IPS DF 19.7 (cell line): ENCODE results near the gene FHL5.
"Not testable (repeated sequence)": the region's sequence is repeated elsewhere in the genome, so short reads cannot be mapped to it uniquely, and the experiment has no call there.

Experiments used
- DNase-seq: peaks from one replicate; pipeline ENCODE4 v3.0.0-alpha.2; 2013; ENCODE audit warnings: low read depth, low spot score

Gene FHL5

GRCh38 chr6:96562886-96563285, at the start of gene FHL5:
Gene FHL5 (plus strand): TSS chr6:96563128. CDS start chr6:96603614, 40,486 bp downstream.
- DNase-seq = no peak

- peak; percentile 57 for DNase-seq
Observed at GRCh38 chr6:96520171-96521115, 42.5 kb upstream of the FHL5 start.

- no peak for DNase-seq
Observed at GRCh38 chr6:96521306-96521643, 41.7 kb upstream of the FHL5 start.

- DNase-seq = peak; percentile 72
Observed at GRCh38 chr6:96521644-96522464, 41.1 kb upstream of the FHL5 start, which contains the start of gene UFL1. Gene UFL1 (plus strand): TSS chr6:96521806. CDS start chr6:96521874, 68 bp downstream.

- no peak for DNase-seq
Observed at GRCh38 chr6:96522465-96523009, 40.4 kb upstream of the FHL5 start.

GRCh38 chr6:96528193-96528592, 34.7 kb upstream of the FHL5 start:
- no peak for DNase-seq

GRCh38 chr6:96532399-96532798, 30.5 kb upstream of the FHL5 start:
- DNase-seq = no peak

GRCh38 chr6:96537726-96538125, 25.2 kb upstream of the FHL5 start:
- no peak for DNase-seq

- no peak for DNase-seq
Observed at GRCh38 chr6:96542702-96543101, 20.2 kb upstream of the FHL5 start.

- DNase-seq = no peak
Observed at GRCh38 chr6:96545882-96546281, 17.0 kb upstream of the FHL5 start.

- DNase-seq = no peak
Observed at GRCh38 chr6:96547654-96548053, 15.3 kb upstream of the FHL5 start.

GRCh38 chr6:96554558-96554957, 8.4 kb upstream of the FHL5 start:
- DNase-seq = no peak

GRCh38 chr6:96559740-96560139, 3.2 kb upstream of the FHL5 start:
- not testable (repeated sequence) for DNase-seq

GRCh38 chr6:96563853-96564252, 925 bp downstream of the FHL5 start:
- DNase-seq = no peak

- no peak for DNase-seq
Observed at GRCh38 chr6:96570053-96570452, 7.1 kb downstream of the FHL5 start.

- DNase-seq = no peak
Observed at GRCh38 chr6:96571551-96571950, 8.6 kb downstream of the FHL5 start.

- no peak for DNase-seq
Observed at GRCh38 chr6:96575359-96575758, 12.4 kb downstream of the FHL5 start.

GRCh38 chr6:96576221-96576620, 13.3 kb downstream of the FHL5 start:
- DNase-seq = no peak

GRCh38 chr6:96582021-96582420, 19.1 kb downstream of the FHL5 start:
- no peak for DNase-seq

GRCh38 chr6:96582436-96582835, 19.5 kb downstream of the FHL5 start:
- DNase-seq = no peak

GRCh38 chr6:96604420-96604819, 41.5 kb downstream of the FHL5 start:
- DNase-seq = no peak

- no peak for DNase-seq
Observed at GRCh38 chr6:96608074-96608473, 45.1 kb downstream of the FHL5 start.
